ENCODE data around the gene FRMD4A.

Gene FRMD4A

DNA sequence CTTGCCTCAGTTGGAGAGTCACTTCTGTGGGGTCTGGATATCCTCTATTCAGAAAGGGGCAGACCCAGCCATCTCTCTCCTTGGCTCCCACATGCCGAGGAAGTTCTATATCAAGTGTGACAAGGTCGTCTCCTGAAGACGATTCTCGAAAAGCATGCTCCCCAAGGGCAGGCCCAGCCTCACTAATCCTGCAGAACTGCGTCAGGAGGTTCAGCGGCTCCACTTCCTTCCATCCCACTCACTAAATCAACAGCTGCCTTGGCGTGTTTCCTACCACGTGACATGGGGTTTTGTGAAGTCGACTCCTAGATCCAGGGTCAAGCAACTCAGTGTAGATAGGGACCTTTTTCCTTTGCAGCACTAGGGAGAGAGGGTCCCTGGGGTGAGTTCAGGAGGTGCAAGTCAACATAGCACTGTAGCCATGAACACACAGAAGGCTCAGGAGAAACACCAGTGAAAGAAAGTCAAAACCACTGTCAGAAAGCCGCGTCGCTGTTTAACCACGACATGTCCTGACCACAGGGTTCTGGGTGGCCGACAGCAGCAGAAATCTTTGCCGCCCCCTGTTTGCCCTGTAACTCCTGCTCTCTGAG, 587.5 kb downstream of the FRMD4A start:
- Histone ChIP-seq H3K27me3 (ENCODE audit: control insufficient read depth, low read length) (peaks cover 54% of the 10 kb centered on the region), H3K9me3 (ENCODE audit: control insufficient read depth, insufficient read depth, low read length) (no peaks in the 10 kb centered on the region), H3K4me2 (ENCODE audit: low read length) (no peak overlapping the region), H4K20me1 (ENCODE audit: control insufficient read depth, insufficient read depth, low read depth, low read length) (0 out of 2 replicates have a peak, but pooled peaks cover 3% of the 10 kb centered on the region), H3F3A (ENCODE audit: control insufficient read depth, insufficient read depth) (no peaks in the 10 kb centered on the region), H3K27ac (ENCODE audit: low read depth, low read length) (no peak overlapping the region), H3K4me1 (ENCODE audit: control insufficient read depth, low read length) (no peaks in the 10 kb centered on the region), H3K36me3 (ENCODE audit: control insufficient read depth, low read length) (no peaks in the 10 kb centered on the region), H3K9me2 (replicated peaks; ENCODE audit: control insufficient read depth, low read length) (no peaks in the 10 kb centered on the region), H3K4me3 (ENCODE audit: low read length) (no peak overlapping the region), H3K79me2 (ENCODE audit: control insufficient read depth, low read length) (no peaks in the 10 kb centered on the region)
- TF ChIP-seq, protein P1, sequence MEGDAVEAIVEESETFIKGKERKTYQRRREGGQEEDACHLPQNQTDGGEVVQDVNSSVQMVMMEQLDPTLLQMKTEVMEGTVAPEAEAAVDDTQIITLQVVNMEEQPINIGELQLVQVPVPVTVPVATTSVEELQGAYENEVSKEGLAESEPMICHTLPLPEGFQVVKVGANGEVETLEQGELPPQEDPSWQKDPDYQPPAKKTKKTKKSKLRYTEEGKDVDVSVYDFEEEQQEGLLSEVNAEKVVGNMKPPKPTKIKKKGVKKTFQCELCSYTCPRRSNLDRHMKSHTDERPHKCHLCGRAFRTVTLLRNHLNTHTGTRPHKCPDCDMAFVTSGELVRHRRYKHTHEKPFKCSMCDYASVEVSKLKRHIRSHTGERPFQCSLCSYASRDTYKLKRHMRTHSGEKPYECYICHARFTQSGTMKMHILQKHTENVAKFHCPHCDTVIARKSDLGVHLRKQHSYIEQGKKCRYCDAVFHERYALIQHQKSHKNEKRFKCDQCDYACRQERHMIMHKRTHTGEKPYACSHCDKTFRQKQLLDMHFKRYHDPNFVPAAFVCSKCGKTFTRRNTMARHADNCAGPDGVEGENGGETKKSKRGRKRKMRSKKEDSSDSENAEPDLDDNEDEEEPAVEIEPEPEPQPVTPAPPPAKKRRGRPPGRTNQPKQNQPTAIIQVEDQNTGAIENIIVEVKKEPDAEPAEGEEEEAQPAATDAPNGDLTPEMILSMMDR (IDR thresholded peaks at IDR 0.05; ENCODE audit: low read depth, low read length, poor library complexity, severe bottlenecking) = no peak
- TF ChIP-seq EZH2phosphoT487 (IDR thresholded peaks at IDR 0.05; ENCODE audit: borderline replicate concordance, low read length) = no peak

DNA sequence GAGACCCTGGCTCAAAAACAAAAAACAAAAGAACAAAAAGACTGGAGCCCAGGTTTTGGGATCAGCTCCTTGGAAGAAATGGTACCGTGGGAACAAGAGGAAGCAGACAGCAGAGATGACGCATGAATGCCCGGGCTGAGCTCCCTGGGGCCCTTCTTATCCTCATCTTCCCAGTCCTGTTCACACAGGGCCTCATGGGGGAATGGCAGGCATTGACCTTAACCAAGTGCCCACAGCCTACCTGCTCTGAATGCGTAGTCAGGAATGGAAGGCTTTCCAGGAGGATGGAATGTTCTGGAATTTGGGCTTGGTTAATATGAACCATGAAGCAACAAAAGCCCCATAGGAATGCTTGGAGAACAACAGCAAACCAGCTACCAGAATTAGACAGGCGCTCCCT, 589.3 kb downstream of the FRMD4A start:
- peaks cover 54% of the 10 kb centered on the region for H3K27me3 ChIP-seq (ENCODE audit: control insufficient read depth, low read length)
- H3K4me1 ChIP-seq (ENCODE audit: control insufficient read depth, low read length) = no peaks in the 10 kb centered on the region
- no peaks in the 10 kb centered on the region for H3F3A ChIP-seq (ENCODE audit: control insufficient read depth, insufficient read depth)
- H3K4me3 ChIP-seq (ENCODE audit: low read length) = no peak overlapping the region
- H3K4me2 ChIP-seq (ENCODE audit: low read length) = no peak overlapping the region
- H3K27ac ChIP-seq (ENCODE audit: low read depth, low read length) = no peak overlapping the region
- no peaks in the 10 kb centered on the region for H3K79me2 ChIP-seq (ENCODE audit: control insufficient read depth, low read length)
- no peak for TF ChIP-seq EZH2phosphoT487 (IDR thresholded peaks at IDR 0.05; ENCODE audit: borderline replicate concordance, low read length)
- TF ChIP-seq, protein P1 (IDR thresholded peaks at IDR 0.05; ENCODE audit: low read depth, low read length, poor library complexity, severe bottlenecking) = no peak
- H3K9me2 ChIP-seq (replicated peaks; ENCODE audit: control insufficient read depth, low read length) = no peaks in the 10 kb centered on the region
- H3K36me3 ChIP-seq (ENCODE audit: control insufficient read depth, low read length) = no peaks in the 10 kb centered on the region
- H4K20me1 ChIP-seq (ENCODE audit: control insufficient read depth, insufficient read depth, low read depth, low read length) = 0 out of 2 replicates have a peak, but pooled peaks cover 3% of the 10 kb centered on the region
- no peaks in the 10 kb centered on the region for H3K9me3 ChIP-seq (ENCODE audit: control insufficient read depth, insufficient read depth, low read length)

DNA sequence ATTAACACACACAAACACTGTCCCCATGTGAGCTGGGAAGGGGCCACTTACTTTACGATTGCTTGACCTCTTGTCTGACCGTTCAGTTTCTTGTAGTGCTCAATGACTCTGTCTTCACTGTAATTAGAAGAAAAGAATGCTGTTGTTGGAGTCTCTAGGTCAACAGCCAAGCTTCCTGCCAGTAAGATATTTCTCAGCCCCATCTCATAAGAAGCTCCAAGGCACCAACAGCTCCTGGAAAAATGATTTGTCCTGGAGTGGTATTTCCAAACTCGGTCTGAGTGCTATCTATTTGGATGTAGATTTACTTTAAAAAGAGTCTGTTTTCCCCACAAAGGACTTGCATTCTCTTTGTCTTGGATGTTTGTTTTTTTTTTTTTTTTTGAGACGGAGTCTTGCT, 590.3 kb downstream of the FRMD4A start:
- Histone ChIP-seq H3K9me2 (replicated peaks; ENCODE audit: control insufficient read depth, low read length) (no peaks in the 10 kb centered on the region), H3K4me2 (ENCODE audit: low read length) (no peak overlapping the region), H3K4me1 (ENCODE audit: control insufficient read depth, low read length) (no peaks in the 10 kb centered on the region), H3K9me3 (ENCODE audit: control insufficient read depth, insufficient read depth, low read length) (no peaks in the 10 kb centered on the region), H4K20me1 (ENCODE audit: control insufficient read depth, insufficient read depth, low read depth, low read length) (0 out of 2 replicates have a peak, but pooled peaks cover 3% of the 10 kb centered on the region), H3K27ac (ENCODE audit: low read depth, low read length) (no peak overlapping the region), H3K36me3 (ENCODE audit: control insufficient read depth, low read length) (no peaks in the 10 kb centered on the region), H3K79me2 (ENCODE audit: control insufficient read depth, low read length) (no peaks in the 10 kb centered on the region), H3K4me3 (ENCODE audit: low read length) (no peak overlapping the region), H3F3A (ENCODE audit: control insufficient read depth, insufficient read depth) (no peaks in the 10 kb centered on the region), H3K27me3 (ENCODE audit: control insufficient read depth, low read length) (peaks cover 49% of the 10 kb centered on the region)
- TF ChIP-seq EZH2phosphoT487 (IDR thresholded peaks at IDR 0.05; ENCODE audit: borderline replicate concordance, low read length) = no peak
- TF ChIP-seq, protein P1 (IDR thresholded peaks at IDR 0.05; ENCODE audit: low read depth, low read length, poor library complexity, severe bottlenecking) = no peak
